Transverse colon (tissue), 4 donors: Measurements from ENCODE around the gene DCAF12. TPM values are rescaled to one million over a fixed set of nuclear protein-coding genes. Genes with fewer than 3 reads are reported as not detected.

Experiments used
- DNase-seq: peaks from one replicate; pipeline ENCODE4 v3.0.0-alpha.2; 2019
- H3K27ac ChIP-seq, 4 donors: fragments of 200-600 bp; sonication (generic); 2 replicates each; pipeline ENCODE4 v1.5.1; 2016 to 2018; ENCODE audit warnings: inconsistent platforms in 4 of 4
- H3K27me3 ChIP-seq: fragments of 200-600 bp; sonication (generic); 2 replicates; pipeline ENCODE4 v1.5.1; 2017; ENCODE audit warnings: inconsistent platforms
- H3K36me3 ChIP-seq, 4 donors: fragments of 200-600 bp; sonication (generic); 2 replicates each; pipeline ENCODE4 v1.5.1; 2017 to 2019; ENCODE audit warnings: inconsistent platforms in 4 of 4
- H3K4me1 ChIP-seq, 4 donors: fragments of 200-600 bp; sonication (generic); 2 replicates each; pipeline ENCODE4 v1.5.1; 2017 to 2020; ENCODE audit warnings: inconsistent platforms in 4 of 4
- H3K4me3 ChIP-seq, 4 donors: fragments of 200-600 bp; sonication (generic); 1 replicate in 1 of 4; 2 replicates in 3 of 4; pipeline versions ENCODE4 v1.5.1 to v1.6.1; 2017 to 2019; ENCODE audit warnings: inconsistent platforms in 4 of 4
- H3K9me3 ChIP-seq, 2 donors: fragments of 200-600 bp; sonication (generic); 2 replicates each; pipeline ENCODE4 v1.5.1; 2017 to 2019; ENCODE audit warnings: inconsistent platforms in 2 of 2
- CTCF ChIP-seq, 5 experiments: fragments of 200-600 bp in 3 of 5; fragments of 450-650 bp in 2 of 5; sonication (generic) in 3 of 5; IDR thresholded peaks; 1 replicate in 2 of 5; 2 replicates in 3 of 5; pipeline ENCODE4 v1.5.1; 2016 to 2017; ENCODE audit warnings: antibody characterized with exemption in 5 of 5, inconsistent platforms in 3 of 5, mild to moderate bottlenecking in 2 of 5, moderate library complexity in 1 of 5
- EP300 ChIP-seq: sonication (generic); formaldehyde crosslinking; IDR thresholded peaks from one replicate; pipeline ENCODE4 v1.6.1; 2017; ENCODE audit warnings: antibody characterized with exemption, low read depth
- POLR2A ChIP-seq: fragments of 450-650 bp; IDR thresholded peaks from one replicate; pipeline ENCODE4 v1.6.1; 2016; ENCODE audit warnings: antibody characterized with exemption, mild to moderate bottlenecking, moderate library complexity
- POLR2AphosphoS5 ChIP-seq, 3 donors: sonication (generic); formaldehyde crosslinking; IDR thresholded peaks; one replicate each; pipeline ENCODE4 v1.6.1; 2016; ENCODE audit warnings: antibody characterized with exemption in 3 of 3
- WGBS, 2 donors: methylation state at CpG; one replicate each; pipeline ENCODE4 v1.1.5; 2018; ENCODE audit warnings: low coverage in 1 of 2; 5-methylcytosine and 5-hydroxymethylcytosine counted together
- in situ Hi-C, 4 donors: fragments of 200-750 bp; cut with MboI; loops; one replicate each; pipeline versions ENCODE4 v1.15.0 to v1.15.1; 2017; ENCODE audit warnings: low sequenced_read_pairs in 3 of 4, low pct_ligation_motif_present in 1 of 4, low pct_unique_long_range_greater_than_20kb in 1 of 4
- intact Hi-C: fragments of 100-400 bp; cut with DNase I; formaldehyde crosslinking; loops from one replicate; pipeline ENCODE4 v1.15.1; 2023; ENCODE audit warnings: low total_unique reads
- total RNA-seq, 4 donors: library from RNA; depleted of rRNA; stranded (reverse); fragments of >200 nt; gene quantifications; one replicate each; pipeline ENCODE4 v1.1.0, GENCODE V29; 2016

DCAF12 gene
- total RNA-seq, 4 donors from 2014 or later, result 22.1 to 29.7 (median 26.3) TPM

GRCh38 chr9:34072410-34072809 is 54.1 kb downstream of the DCAF12 start:
- 87% methylated on average over 2 of the region's 2 CpGs; no CpG with 5 or more reads in 1 of the 2 donors for WGBS, 2 donors
- in situ Hi-C loops, result loop anchor here in 1 of 4 donors (10.0 kb wide), 1 partner anchor 68 kb away; no protein-coding TSS in a partner anchor
- no peaks in the 10 kb centered on the region for H3K27me3 ChIP-seq
- peaks cover 18 to 24% (median 19%) of the 10 kb centered on the region in 4 donors for H3K4me1 ChIP-seq
- intact Hi-C loops, result no loop called here
- TF ChIP-seq POLR2A (no peak), POLR2AphosphoS5 (IDR thresholded peaks at IDR 0.05) (no peak), CTCF (IDR thresholded peaks at IDR 0.05) (no peak), EP300 (no peak)
- DNase-seq, result peak; percentile 9
- no peaks in the 10 kb centered on the region for H3K9me3 ChIP-seq
- no peak overlapping the region for H3K4me3 ChIP-seq
- H3K27ac ChIP-seq, result peak overlapping the region; percentile 58 to 79 (median 70)
- H3K36me3 ChIP-seq, result no peaks in the 10 kb centered on the region

- Histone ChIP-seq H3K9me3 (no peaks in the 10 kb centered on the region), H3K4me1 (peaks cover 18 to 24% (median 19%) of the 10 kb centered on the region in 4 donors), H3K36me3 (no peaks in the 10 kb centered on the region), H3K27ac (no peak overlapping the region), H3K27me3 (no peaks in the 10 kb centered on the region), H3K4me3 (no peak overlapping the region)
- in situ Hi-C loops, result loop anchor here in 1 of 4 donors (10.0 kb wide), 1 partner anchor 66 kb away; no protein-coding TSS in a partner anchor
- 72 to 82% methylated on average over 3 to 5 of the region's 5 CpGs for WGBS, 2 donors
- intact Hi-C loops, result no loop called here
- no peak for TF ChIP-seq CTCF (IDR thresholded peaks at IDR 0.05)
- no peak for TF ChIP-seq POLR2AphosphoS5 (IDR thresholded peaks at IDR 0.05)
- TF ChIP-seq POLR2A, result no peak
- no peak for TF ChIP-seq EP300
- no peak for DNase-seq
Measured at GRCh38 chr9:34070606-34071324, 55.7 kb downstream of the DCAF12 start.

DNA sequence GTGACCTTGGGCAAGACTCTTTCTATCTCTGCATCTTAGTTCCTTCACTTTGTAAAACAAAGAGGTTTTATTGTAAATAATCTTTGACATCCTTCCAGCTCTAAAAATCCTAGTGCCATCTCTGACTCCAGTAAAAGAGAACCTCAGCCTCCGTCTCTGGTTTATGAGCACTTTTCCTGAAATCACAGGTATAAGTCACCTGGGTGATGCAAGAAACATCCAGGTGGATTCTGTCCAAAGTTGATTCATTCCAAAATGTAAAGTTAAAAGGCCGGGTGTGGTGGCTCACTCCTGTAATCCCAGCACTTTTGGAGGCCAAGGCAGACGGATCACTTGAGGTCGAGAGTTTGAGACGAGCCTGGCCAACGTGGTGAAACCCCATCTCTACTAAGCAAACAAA is 56.7 kb downstream of the DCAF12 start:
- 72 to 80% methylated on average over 1 to 6 of the region's 6 CpGs for WGBS, 2 donors

More for the DNA sequence above, 56.7 kb downstream of the DCAF12 start:
- in situ Hi-C loops (loop anchor here in 1 of 4 donors (10.0 kb wide), 1 partner anchor 65 kb away; no protein-coding TSS in a partner anchor), intact Hi-C loops (no loop called here)
- TF ChIP-seq EP300, result no peak
- no peak for TF ChIP-seq POLR2A
- TF ChIP-seq CTCF (IDR thresholded peaks at IDR 0.05), result no peak
- no peak for TF ChIP-seq POLR2AphosphoS5 (IDR thresholded peaks at IDR 0.05)
- Histone ChIP-seq H3K9me3 (no peaks in the 10 kb centered on the region), H3K4me3 (no peak overlapping the region), H3K4me1 (peaks cover 18 to 24% (median 19%) of the 10 kb centered on the region in 4 donors), H3K27me3 (no peaks in the 10 kb centered on the region), H3K27ac (no peak overlapping the region), H3K36me3 (no peaks in the 10 kb centered on the region)
- no peak for DNase-seq
